K562 (cell line): ENCODE measurements around the gene KAZN. TPM values are rescaled to one million over a fixed set of nuclear protein-coding genes. Genes with fewer than 3 reads are reported as not detected.

Source experiments
- ARNT ChIP-seq, 2 experiments: fragments of 450-650 bp; IDR thresholded peaks; 2 replicates each; pipeline ENCODE4 v1.6.1; 2016; ENCODE audit warnings: mild to moderate bottlenecking in 1 of 2
- CEBPG ChIP-seq, 3 experiments: fragments of 200-800 bp in 1 of 3; sonication (Bioruptor generic) in 1 of 3; sonication (generic) in 1 of 3; formaldehyde crosslinking in 1 of 3; IDR thresholded peaks in 2 of 3; conservative IDR thresholded peaks in 1 of 3; 2 replicates each; pipeline versions ENCODE4 v1.6.1 to v1.8.0; 2016 to 2022; ENCODE audit warnings: missing compliant biosample characterization in 2 of 3, missing genetic modification characterization in 2 of 3, mild to moderate bottlenecking in 1 of 3, missing genetic modification reagents in 1 of 3
- DPF2 ChIP-seq: fragments of 450-650 bp; IDR thresholded peaks from 2 replicates; pipeline ENCODE4 v1.6.1; 2016
- HLTF ChIP-seq: fragments of 450-650 bp; IDR thresholded peaks from 2 replicates; pipeline ENCODE4 v1.6.1; 2016
- HOMEZ ChIP-seq: fragments of 250-450 bp; sonication (Bioruptor Pico); IDR thresholded peaks from 2 replicates; pipeline ENCODE4 v1.4.0; 2020; ENCODE audit warnings: mild to moderate bottlenecking, moderate library complexity
- IRF1 ChIP-seq: sonication (generic); formaldehyde crosslinking; IDR thresholded peaks from 2 replicates; pipeline ENCODE4 v1.8.0; 2022; ENCODE audit warnings: missing genetic modification reagents, mild to moderate bottlenecking, borderline replicate concordance
- L3MBTL2 ChIP-seq: fragments of 450-650 bp; IDR thresholded peaks from 2 replicates; pipeline ENCODE4 v1.6.1; 2016; ENCODE audit warnings: mild to moderate bottlenecking, moderate library complexity
- LARP7 ChIP-seq: fragments of 450-650 bp; IDR thresholded peaks from 2 replicates; pipeline ENCODE4 v1.6.1; 2016
- MED1 ChIP-seq: sonication (generic); formaldehyde crosslinking; IDR thresholded peaks from 2 replicates; pipeline ENCODE4 v1.8.1; 2023; ENCODE audit warnings: missing genetic modification reagents, borderline replicate concordance
- MEF2D ChIP-seq: conservative IDR thresholded peaks from 2 replicates; pipeline ENCODE4 v1.6.1; 2016; ENCODE audit warnings: low read depth, missing genetic modification characterization, missing compliant biosample characterization
- RBM14 ChIP-seq: fragments of 200-400 bp; formaldehyde crosslinking; IDR thresholded peaks from 2 replicates; pipeline ENCODE4 v1.6.1; 2018; ENCODE audit warnings: low read depth, mild to moderate bottlenecking, low read length, moderate library complexity, borderline replicate concordance; ENCODE audit not compliant: insufficient read depth
- RHOXF2B ChIP-seq: fragments of 250-450 bp; sonication (Bioruptor Pico); conservative IDR thresholded peaks from 2 replicates; pipeline ENCODE4 v1.5.1; 2021
- SMARCC2 ChIP-seq: fragments of 450-650 bp; IDR thresholded peaks from 2 replicates; pipeline ENCODE4 v1.6.1; 2017; ENCODE audit warnings: antibody characterized with exemption, moderate library complexity, mild to moderate bottlenecking, low read depth
- TFAM ChIP-seq: fragments of 250-450 bp; sonication (Bioruptor Pico); conservative IDR thresholded peaks from 2 replicates; pipeline ENCODE4 v1.5.0; 2021; ENCODE audit warnings: mild to moderate bottlenecking, moderate library complexity
- ZNF408 ChIP-seq: fragments of 250-450 bp; sonication (Bioruptor Pico); IDR thresholded peaks from 2 replicates; pipeline ENCODE4 v1.4.0; 2020; ENCODE audit warnings: low read depth, mild to moderate bottlenecking, moderate library complexity
- ZNF766 ChIP-seq: fragments of 200-800 bp; sonication (Bioruptor generic); conservative IDR thresholded peaks from 2 replicates; pipeline ENCODE4 v1.6.1; 2016; ENCODE audit warnings: missing genetic modification characterization, missing compliant biosample characterization
- ZZZ3 ChIP-seq: fragments of 450-650 bp; IDR thresholded peaks from 2 replicates; pipeline ENCODE4 v1.6.1; 2016; ENCODE audit warnings: antibody characterized with exemption, mild to moderate bottlenecking, moderate library complexity
- polyA plus RNA-seq, 8 experiments: library from polyadenylated mRNA; depleted of rRNA in 4 of 8; stranded (reverse) in 5 of 8; unstranded in 3 of 8; fragments of >200 nt; fragmentation: Nextera tagmentation in 2 of 8; fragmentation: Illumina TruSeq in 1 of 8; extraction: Ambion mirVana in 2 of 8; extraction: Trizol in 1 of 8; gene quantifications; 2 replicates each; pipeline versions ENCODE4 v1.2.1 to v1.2.3, GENCODE V29; 2011 to 2014; ENCODE audit warnings: inconsistent platforms in 1 of 8, missing spikeins in 1 of 8
- total RNA-seq, 7 experiments: library from RNA; depleted of rRNA in 6 of 7; stranded (reverse); fragments of >200 nt in 6 of 7; fragmentation: Illumina TruSeq in 2 of 7; extraction: Trizol in 2 of 7; gene quantifications; 2 replicates each; pipeline versions ENCODE4 v1.2.1 to v1.2.3, GENCODE V29; 2011 to 2021; ENCODE audit warnings: low replicate concordance in 1 of 7
- TF ChIP-seq, protein P1 (sequence below): fragments of 450-650 bp; IDR thresholded peaks from 2 replicates; pipeline ENCODE4 v1.6.1; 2016; ENCODE audit warnings: low read depth, mild to moderate bottlenecking, moderate library complexity
- TF ChIP-seq, protein P2 (sequence below): fragments of 250-450 bp; sonication (Bioruptor Pico); IDR thresholded peaks from 2 replicates; pipeline ENCODE4 v1.4.0; 2020; ENCODE audit warnings: mild to moderate bottlenecking, moderate library complexity
- TF ChIP-seq, protein P3 (sequence below): fragments of 250-450 bp; sonication (Bioruptor Pico); IDR thresholded peaks from 2 replicates; pipeline ENCODE4 v1.8.0; 2021; ENCODE audit warnings: borderline replicate concordance, mild to moderate bottlenecking, moderate library complexity; ENCODE audit not compliant: poor library complexity, severe bottlenecking
- TF ChIP-seq, protein P4 (sequence below): fragments of 450-650 bp; IDR thresholded peaks from 2 replicates; pipeline ENCODE4 v1.6.1; 2016

KAZN gene
- total and polyA plus RNA-seq, 9 of the 15 experiments (the other 6 are each of a cell fraction or from before 2014, with no cell fraction given), result 2.1 to 21.6 (median 5.4) TPM

DNA sequence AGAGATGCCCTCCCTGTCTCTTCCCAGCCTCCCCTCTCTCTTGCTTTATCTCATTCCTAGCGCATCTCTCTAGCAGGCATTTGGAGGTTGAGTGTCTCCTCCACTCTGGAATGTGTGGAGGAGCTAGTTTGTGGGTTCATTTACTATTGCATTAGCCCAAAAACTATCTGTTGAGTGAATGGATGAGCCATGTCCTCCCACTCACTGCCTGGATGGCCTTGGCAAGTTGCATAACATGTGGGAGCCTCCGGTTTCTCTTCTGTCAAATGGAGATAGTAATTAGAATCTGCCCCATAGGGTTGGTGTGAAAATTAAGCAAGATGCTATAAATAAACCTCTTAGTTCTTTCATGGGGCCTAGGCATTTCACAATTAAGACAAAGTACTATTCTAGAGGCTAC, 181.8 kb downstream of the KAZN start (continued):
- TF ChIP-seq IRF1 (no peak), DPF2 (peak; percentile 78), RHOXF2B (CRISPR knock-in tag) (no peak), CEBPG (CRISPR knock-in tag; IDR thresholded peaks at IDR 0.05) (peak; percentile 81), CEBPG (tag; conservative IDR thresholded peaks at IDR 0.05 in 1 of 2, IDR thresholded peaks at IDR 0.05 in 1 of 2) (peak; percentile 86 to 97), RBM14 (no peak), MED1 (CRISPR knock-in tag) (no peak), ZNF766 (CRISPR knock-in tag) (peak; percentile 93), L3MBTL2 (no peak), ZNF408 (no peak), HLTF (no peak), ARNT (IDR thresholded peaks at IDR 0.05) (peak in 1 of 2 experiments; percentile 50; a peak in 1 of 4 replicates), SMARCC2 (0 out of 2 replicates have a peak, but pooled peaks have one; percentile 23), MEF2D (peak; percentile 92), ZZZ3 (no peak), LARP7 (no peak), TFAM (CRISPR knock-in tag) (no peak), HOMEZ (CRISPR knock-in tag) (no peak)
- TF ChIP-seq, protein P1, sequence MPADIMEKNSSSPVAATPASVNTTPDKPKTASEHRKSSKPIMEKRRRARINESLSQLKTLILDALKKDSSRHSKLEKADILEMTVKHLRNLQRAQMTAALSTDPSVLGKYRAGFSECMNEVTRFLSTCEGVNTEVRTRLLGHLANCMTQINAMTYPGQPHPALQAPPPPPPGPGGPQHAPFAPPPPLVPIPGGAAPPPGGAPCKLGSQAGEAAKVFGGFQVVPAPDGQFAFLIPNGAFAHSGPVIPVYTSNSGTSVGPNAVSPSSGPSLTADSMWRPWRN, result no peak
- TF ChIP-seq, protein P2, sequence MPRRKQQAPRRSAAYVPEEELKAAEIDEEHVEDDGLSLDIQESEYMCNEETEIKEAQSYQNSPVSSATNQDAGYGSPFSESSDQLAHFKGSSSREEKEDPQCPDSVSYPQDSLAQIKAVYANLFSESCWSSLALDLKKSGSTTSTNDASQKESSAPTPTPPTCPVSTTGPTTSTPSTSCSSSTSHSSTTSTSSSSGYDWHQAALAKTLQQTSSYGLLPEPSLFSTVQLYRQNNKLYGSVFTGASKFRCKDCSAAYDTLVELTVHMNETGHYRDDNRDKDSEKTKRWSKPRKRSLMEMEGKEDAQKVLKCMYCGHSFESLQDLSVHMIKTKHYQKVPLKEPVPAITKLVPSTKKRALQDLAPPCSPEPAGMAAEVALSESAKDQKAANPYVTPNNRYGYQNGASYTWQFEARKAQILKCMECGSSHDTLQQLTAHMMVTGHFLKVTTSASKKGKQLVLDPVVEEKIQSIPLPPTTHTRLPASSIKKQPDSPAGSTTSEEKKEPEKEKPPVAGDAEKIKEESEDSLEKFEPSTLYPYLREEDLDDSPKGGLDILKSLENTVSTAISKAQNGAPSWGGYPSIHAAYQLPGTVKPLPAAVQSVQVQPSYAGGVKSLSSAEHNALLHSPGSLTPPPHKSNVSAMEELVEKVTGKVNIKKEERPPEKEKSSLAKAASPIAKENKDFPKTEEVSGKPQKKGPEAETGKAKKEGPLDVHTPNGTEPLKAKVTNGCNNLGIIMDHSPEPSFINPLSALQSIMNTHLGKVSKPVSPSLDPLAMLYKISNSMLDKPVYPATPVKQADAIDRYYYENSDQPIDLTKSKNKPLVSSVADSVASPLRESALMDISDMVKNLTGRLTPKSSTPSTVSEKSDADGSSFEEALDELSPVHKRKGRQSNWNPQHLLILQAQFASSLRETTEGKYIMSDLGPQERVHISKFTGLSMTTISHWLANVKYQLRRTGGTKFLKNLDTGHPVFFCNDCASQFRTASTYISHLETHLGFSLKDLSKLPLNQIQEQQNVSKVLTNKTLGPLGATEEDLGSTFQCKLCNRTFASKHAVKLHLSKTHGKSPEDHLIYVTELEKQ, result no peak
- TF ChIP-seq, protein P3, sequence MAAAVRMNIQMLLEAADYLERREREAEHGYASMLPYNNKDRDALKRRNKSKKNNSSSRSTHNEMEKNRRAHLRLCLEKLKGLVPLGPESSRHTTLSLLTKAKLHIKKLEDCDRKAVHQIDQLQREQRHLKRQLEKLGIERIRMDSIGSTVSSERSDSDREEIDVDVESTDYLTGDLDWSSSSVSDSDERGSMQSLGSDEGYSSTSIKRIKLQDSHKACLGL, result no peak
- TF ChIP-seq, protein P4, sequence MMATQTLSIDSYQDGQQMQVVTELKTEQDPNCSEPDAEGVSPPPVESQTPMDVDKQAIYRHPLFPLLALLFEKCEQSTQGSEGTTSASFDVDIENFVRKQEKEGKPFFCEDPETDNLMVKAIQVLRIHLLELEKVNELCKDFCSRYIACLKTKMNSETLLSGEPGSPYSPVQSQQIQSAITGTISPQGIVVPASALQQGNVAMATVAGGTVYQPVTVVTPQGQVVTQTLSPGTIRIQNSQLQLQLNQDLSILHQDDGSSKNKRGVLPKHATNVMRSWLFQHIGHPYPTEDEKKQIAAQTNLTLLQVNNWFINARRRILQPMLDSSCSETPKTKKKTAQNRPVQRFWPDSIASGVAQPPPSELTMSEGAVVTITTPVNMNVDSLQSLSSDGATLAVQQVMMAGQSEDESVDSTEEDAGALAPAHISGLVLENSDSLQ, result no peak
